HG02970 (cell line): ENCODE measurements around the gene TTLL5.

Experiments used
- ATAC-seq: cut with Tn5 transposase; IDR thresholded peaks from one replicate; pipeline ENCODE4 v1.9.1; 2021; ENCODE audit warnings: mild to moderate bottlenecking, moderate library complexity, moderate number of reproducible peaks; ENCODE audit not compliant: unreplicated experiment, low FRiP score

Gene TTLL5

DNA sequence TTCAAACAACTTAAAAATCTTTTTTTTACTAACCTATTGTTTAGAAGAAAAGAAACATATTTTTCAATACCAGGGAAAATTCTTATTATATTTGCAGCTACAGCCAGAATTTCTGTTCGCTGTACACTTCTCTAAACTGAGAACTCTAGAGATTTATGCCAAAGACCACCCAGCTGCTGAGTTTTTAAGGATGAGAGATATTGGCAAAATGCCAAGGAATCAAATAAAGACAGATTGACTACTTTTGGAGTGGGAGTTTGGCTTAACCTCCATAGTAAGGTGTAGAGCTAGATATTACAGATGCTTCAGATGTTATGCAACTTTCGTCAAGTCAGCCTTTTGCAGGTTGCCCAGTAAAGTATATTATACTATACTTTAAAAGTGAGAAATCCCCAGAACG is 71.8 kb downstream of the TTLL5 start:
- ATAC-seq: no peak

DNA sequence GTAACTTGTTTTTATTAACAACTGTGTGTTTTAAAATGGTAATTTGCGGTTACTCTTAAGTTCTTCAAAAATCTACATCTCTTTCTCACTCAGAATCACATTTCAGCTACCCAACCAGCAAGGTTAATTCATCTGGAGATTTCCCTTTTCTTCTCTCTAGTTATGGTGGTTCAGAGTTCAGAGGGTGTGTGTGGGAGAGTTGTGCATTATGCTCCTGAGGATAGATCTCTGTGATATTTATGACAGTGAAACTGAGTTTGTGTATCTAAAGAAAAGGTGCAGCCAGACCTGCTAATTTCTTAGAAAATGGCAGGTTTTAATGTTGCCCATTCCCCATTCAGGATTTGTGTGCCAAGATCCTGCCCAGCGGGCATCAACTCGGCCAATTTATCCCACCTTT is 73.8 kb downstream of the TTLL5 start:
- ATAC-seq: no peak

DNA sequence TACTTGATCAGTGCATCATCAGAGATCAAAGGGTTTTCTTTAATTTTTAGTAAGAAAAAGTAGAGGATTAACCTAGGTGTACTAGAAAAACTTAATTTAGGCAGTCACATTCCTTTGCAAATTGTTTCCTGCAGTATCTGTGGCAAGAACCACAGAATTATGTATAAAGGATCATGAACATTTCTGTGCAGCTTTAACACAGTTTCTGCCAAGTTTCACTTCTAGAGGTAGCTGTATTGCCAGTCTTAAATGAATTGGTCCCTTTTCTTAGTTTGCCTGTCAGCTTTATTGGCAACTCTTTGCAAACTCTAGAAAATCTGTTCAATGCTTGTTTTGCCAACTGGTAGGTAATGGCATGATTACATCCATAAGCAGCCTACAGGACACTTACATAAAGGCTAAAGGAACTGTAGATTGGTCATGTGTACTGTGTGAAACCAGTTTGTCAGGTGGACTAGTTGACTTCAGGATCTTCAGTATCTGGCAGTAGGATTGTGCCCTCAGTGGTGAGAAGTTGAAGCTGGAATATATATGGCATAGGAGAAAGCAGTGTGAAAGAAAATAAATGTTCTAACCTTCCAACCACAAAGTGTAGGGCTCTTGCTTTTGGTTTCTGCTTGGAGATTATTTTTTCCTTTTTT is 75.9 kb downstream of the TTLL5 start:
- ATAC-seq: no peak

DNA sequence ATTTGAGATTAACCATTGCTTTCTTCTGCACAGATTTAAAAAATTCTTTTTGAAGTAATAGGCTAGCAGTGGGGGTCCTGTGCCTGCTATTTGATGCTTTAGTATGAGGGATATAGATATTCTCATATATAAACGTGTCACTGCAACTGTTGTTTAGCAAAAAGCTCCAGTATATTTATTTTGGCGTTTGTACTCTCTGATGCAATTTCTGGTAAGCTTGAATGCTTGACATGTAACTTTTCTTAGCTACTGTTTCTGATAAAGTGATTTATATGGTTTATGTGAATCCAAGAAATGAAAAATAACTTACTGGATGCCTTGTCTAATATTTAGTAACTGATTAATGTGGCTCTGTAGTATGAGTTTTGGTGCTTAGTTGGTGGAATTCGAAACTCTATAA is 77.1 kb downstream of the TTLL5 start:
- ATAC-seq: no peak

DNA sequence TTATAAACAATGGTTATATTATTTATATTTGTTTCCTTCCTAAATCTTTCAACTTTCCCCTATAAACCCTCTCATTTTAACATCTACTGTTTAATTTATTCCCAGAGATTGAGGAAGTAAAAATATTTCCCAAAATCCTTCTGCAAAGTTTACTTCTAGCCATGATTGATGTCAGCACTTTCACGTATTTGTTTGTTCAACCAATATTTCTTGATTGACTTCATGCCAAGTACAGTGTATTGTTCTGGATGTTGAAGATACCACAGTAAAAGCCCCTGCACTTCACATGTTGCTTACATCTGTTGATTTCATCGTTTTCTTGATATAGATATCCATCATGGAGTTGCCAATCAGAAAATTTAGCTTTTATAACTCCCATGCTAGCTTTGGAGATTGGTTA is 81.8 kb downstream of the TTLL5 start:
- no peak for ATAC-seq

DNA sequence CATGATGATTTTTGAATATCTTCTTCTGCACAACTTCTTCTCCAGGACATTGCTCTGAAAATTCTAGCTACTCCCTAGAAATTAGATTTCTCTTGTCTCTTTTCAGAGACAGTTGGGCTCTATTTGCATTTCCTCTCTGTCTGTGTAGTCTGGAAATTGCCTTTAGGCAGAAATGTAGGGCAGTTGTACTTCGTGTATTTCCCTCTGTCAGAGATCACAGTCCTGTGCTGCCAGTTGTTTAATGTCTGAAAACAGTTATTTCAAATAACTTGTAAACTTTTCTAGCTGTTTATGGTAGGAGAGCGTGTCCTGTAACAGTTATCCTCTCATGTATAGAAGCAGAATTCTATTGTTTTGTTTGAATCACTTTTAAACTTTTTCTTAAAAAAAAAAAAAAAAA is 86.9 kb downstream of the TTLL5 start:
- ATAC-seq: no peak

DNA sequence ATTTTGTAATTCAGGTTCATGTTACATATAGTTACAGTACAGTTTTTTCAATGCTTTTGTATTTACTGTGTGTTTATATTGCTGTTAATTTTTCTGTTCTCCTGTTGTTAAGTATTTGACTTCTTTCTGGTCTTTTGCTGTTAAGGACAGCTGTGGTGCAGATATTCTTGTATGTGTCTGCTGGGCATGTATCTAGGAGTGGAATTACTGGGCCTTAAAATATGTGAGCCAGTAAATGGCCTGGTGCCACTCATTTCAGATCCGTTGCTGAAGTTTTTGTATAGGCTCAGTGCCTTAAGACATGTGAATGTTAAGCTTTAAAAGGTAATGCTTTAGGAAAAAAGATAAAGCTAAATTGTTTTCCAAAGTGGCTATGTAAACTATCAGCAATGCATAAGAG is 87.3 kb downstream of the TTLL5 start:
- ATAC-seq: no peak

DNA sequence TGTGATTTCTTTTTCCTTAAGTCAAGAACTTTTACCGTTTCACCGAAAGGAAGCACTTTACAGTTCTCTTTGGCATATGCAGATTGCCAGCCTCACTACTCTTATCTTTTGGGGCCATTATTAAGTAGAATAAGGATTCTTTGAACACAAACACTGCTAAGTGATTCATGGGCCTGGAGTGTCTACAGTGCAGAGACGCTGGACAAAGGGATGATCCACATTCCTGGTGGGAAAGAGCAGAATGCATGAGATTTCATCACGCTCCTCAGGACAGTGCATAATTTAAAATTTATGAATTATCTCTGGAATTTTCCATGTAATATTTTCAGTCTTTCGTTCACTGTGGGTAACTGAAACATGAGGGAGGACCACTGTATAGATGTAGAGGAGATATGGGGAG is 90.2 kb downstream of the TTLL5 start:
- ATAC-seq: no peak

DNA sequence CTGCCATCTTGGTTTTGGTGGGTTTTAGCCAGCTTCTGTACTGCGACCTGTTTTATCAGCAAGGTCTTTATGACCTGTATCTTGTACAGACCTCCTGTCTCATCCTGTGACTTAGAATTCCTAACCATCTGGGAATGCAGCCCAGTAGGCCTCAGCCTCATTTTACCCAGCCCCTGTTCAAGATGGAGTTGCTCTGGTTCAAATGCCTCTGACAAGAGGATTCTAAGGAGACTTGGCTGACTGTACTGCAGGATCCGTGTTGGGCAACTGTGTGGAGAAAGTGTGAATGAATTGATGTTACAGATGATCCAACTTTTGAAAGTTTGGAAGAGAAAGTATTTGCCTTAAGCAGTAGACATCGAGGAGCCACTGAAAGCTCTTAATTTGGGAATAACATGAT is 91.0 kb downstream of the TTLL5 start:
- no peak for ATAC-seq

DNA sequence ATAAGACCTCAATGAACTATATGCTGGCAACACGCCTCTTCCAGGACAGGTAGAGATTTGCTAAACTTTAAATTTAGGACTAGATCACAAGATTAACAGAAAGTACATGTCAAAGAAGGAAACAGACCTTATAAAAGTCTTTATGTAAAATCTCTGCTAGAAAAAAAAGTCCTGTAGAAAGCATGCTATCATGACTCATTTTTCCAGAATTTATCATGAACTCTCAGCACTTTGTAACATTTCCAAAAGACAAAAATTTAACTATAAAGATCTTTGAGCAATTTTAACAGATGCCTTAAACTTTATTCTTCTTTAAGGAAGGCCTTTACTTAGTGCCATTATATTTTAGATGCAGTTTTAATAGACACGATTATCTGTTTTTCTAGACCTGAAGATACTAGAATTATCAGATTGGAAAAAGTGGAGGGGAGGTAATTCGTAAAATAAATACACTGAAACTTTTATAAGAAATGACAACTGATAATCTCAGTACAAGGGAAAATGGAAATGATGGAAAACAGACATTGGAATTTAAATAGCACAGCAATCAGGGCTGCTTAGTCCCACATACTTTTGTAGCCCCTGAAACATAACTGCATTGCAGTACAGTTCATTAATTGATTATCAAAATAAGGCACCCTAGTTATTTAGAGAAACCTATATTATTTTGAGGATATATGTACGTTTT is 92.0 kb downstream of the TTLL5 start:
- no peak for ATAC-seq

DNA sequence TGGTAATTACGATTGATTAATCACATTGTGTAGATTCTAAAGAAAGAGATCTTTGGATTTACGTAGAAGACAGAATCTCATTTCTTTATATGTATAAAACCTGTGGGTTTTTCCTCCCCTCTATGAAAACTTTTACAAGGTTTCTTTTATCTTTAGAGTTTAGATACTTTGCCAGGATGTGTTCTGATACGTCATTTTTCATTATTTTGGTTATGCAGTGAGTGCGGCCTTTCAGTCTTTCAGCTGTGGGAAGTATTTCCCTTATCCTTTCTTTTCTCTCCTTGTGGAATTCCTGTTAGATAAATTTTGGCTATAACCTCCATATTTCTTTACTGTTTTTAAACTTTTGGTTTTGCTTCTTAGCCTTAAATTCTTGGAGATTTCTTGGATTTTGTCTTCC is 92.7 kb downstream of the TTLL5 start:
- ATAC-seq: no peak

DNA sequence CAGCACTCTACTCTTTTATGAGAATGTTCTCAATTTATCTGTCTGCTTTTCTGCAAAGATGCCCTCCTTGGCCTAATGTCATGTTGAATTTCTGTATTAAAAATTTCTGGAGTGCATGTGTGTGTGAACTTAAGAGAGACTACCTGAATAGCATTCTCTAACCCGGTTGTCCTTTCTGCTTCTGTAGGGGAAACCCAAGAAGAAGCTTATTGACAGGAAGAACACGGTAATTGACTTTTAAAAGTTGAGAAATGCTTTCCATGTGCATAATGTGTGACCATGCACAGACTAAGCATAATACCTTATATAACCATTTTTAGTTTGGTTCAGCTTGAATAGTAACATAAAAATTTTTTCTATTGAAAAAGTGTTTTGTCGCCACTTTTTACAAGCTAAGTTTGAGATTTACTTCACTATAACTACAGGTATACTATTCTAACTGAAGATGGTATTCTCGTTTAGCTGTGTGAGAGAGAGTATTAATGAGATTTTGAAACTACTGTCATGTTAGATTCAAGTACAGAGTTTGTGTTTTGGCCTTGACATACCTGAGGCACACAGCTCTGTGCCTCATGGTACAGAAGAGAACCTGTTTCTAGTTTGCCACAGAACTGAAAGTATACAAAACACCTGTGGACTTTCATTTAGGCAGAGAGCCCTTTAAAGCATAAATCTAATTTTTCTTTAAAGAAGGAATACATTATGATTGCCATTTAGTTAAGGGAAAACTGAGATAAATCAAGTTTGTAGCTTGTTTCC is 96.8 kb downstream of the TTLL5 start:
- ATAC-seq: no peak

DNA sequence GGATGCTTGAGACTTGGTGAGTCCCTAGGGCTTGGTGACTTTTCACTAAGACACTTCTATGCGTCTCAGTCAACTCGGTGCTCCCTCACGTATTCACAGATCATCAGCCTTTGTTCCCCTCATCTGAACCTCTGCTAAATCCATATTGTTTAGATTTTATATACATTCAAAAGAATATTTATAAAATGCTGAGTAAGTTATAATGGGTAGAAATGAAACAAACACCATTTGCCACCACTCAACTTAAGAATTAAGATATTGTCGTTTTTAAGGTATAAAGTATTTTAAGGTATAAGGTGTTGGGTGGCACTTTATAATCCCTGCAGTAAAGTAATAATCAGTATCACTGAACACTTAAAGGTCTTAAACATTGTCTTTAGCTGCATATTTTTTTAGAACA is 103.0 kb downstream of the TTLL5 start:
- no peak for ATAC-seq

DNA sequence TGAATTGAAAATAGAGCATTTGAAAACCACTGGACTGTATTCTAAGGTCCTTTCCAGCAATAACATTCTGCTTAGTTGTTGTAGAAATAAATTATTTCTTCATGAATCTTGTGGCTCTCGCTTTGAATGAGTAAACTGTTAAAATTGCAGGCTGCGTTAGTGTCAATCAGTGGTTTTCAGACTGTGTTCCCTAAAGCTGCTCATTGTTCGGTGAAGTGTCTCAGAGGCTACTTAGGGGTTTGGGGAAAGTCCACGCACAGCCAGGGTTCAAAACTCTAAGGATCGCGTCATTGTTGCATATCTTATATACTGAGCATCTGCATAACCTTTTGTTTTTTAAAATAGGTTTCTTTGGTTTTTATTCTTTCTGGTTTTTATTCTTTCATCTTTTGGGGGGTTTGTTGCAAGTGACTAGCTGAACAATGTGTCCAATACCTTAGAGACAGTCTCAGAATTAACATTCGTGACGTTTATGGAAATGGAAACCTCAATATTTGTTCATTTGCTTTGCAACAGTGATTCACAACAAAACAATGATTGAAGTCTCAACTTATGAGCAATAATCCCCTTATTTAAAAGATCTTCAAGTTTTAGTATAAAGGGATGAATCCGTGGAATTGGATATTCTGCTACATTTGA is 108.1 kb downstream of the TTLL5 start:
- no peak for ATAC-seq

DNA sequence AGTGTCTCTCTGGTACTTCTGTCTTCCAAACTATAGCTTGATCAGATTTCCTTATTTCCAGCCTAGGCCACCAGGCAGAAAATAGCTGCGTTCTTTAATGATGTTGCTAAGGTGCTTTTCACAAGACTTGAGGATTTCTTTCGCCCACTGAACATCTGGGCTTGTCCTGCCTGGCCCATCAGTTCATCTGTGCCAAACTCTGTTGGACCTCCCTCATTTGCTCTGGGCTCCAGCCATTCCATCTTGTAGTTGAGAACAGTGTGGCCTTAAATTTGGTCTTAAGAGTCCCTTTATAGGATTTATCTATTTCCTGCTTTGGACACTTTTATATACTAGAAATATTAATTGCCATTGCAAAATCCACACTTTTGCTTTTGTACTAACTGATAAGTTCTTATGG is 109.6 kb downstream of the TTLL5 start:
- ATAC-seq: no peak

DNA sequence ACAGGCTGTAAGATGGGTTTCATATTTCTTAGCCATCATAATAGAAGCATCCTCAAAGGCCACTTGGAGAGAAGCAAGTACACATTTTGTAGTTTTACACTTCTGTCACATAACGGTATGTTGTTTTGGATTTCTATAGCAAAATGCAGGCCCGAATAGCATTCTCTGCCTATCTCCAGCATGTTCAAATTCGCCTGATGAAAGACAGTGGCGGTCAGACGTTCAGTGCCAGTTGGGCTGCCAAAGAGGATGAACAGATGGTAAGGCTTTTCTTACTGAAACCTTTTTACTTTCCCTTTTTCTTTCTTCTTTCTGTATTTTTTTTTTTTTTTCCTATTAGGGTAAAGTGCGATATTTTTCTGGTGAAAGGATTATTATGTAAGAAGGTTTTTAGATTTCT is 110.5 kb downstream of the TTLL5 start:
- ATAC-seq: no peak

DNA sequence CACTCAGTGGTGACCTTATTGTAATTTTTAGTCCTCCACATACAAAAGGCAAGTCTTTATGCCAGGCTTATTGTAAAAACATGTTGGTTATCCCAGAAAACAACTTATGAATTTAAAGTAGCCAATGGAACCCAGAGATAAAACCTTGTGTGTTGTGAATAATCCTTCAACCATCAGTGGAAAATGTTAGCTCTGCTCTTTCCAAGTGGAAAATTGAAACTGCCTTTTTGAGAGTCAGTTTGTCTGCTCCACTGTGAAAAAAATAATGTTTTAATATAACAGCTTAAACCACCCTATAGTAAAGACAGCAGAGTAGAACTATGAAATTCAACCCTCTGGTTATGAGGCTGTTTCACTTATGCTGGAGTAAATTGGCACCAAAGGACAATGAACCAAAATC is 112.0 kb downstream of the TTLL5 start:
- no peak for ATAC-seq

DNA sequence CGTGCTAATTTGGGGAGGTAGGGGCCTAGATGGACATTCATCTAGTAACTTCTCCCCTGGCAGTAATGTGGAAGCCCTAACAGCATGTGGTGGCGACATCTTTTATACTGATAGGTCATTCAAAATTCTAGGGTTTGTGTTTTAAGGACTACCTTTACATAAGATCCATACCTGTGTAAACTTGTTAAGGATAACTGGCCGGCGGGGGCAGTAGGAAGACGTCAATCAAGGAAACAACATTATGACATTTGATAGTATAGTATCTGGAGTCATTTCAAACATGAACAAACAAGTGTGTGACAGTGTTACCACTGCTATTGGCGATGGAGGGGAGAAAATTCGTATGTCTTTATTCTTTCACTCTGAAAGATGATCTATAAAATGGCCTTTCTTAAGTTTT is 120.0 kb downstream of the TTLL5 start:
- ATAC-seq: no peak

DNA sequence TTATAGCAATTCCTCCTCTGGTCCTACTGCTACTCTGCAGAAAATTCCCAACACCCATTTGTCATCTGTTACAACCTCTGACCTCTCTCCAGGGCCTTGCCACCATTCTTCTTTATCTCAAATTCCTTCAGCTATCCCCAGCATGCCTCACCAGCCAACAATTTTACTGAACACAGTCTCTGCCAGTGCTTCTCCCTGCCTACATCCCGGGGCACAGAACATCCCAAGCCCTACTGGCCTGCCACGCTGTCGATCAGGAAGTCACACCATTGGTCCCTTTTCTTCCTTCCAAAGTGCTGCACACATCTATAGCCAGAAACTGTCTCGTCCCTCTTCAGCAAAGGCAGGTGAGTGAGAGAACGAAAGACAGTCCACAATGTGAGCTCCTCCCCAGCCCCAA is 122.1 kb downstream of the TTLL5 start:
- no peak for ATAC-seq

DNA sequence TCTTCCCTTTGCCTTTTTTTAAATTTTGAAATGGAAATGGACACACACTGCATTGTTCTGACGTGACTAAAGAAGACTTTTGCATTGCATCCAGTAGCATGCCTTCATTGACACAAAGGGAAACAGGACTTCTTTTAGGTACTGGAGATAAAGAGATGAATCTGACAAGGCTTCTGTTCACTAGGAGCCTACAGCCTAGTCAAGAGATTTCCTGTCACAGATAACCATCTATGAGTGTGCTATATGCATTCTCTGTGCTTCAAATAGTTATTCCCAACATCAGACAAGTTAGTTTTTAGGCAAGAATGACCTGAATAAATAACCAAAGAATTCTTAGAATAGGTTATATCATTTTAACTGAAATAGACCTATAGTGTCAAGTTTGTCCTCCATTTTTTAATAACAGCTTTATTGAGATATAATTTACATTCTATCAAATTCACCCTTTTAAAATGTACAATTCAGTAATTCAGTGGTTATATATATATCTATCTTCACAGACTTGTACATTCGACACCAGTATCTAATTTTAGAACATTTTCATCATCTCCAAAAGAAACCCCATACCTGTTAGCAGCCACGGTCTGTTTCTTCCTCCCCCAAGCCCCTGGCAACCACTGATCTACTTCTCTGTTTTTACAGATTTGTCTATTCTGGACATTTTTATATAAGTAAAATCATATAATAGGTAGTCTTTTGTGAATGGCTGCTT is 122.7 kb downstream of the TTLL5 start:
- no peak for ATAC-seq

DNA sequence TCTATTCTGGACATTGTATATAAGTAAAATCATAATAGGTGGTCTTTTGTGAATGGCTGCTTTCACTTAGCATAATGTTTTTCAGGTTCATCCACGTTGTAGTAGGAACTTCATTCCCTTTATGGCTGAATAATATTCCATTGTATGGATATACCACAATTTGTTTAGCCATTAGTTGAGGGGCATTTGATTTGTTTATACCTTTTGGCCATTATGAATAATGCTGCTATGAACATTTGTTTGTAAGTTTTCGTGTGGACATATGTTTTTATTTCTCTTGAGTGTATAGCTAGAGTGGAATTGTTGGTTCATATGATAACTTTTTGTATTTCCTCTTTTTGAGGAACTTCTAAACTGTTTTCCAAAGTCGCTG is 123.3 kb downstream of the TTLL5 start:
- no peak for ATAC-seq
